ENCODE measurements around the gene GCK.

GCK gene

GRCh38 chr7:44108768-44109750, 80.2 kb downstream of the GCK start:
- Histone ChIP-seq H4K20me1 (ENCODE audit: insufficient read depth, low read length) (peaks cover 95% of the 10 kb centered on the region), H3K79me2 (ENCODE audit: insufficient read depth, low read length) (peaks cover 86% of the 10 kb centered on the region), H2AFZ (ENCODE audit: low read depth, low read length) (no peak overlapping the region), H3K27me3 (ENCODE audit: insufficient read depth, low read length, poor library complexity) (no peaks in the 10 kb centered on the region), H3K9ac (ENCODE audit: low read depth, low read length) (no peak overlapping the region), H3K4me3 (ENCODE audit: low read depth in 1 of 2, low read length in 2 of 2) (peak overlapping the region in 1 of 2 experiments; percentile 68; a peak in 1 of 4 replicates), H3K4me1 (ENCODE audit: insufficient read depth, low read length) (peaks cover 60% of the 10 kb centered on the region), H3K36me3 (ENCODE audit: insufficient read depth, low read length) (peaks cover 96% of the 10 kb centered on the region), H3K27ac (ENCODE audit: low read length) (peak overlapping the region; percentile 15; the same call in 1 of the 2 replicates), H3K4me2 (ENCODE audit: insufficient read depth, low read length) (peak overlapping the region; percentile 98; the same call in 1 of the 2 replicates), H3K9me3 (ENCODE audit: insufficient read depth, low read length, severe bottlenecking) (no peaks in the 10 kb centered on the region)
- TF ChIP-seq CTCF (IDR thresholded peaks at IDR 0.05; ENCODE audit: borderline replicate concordance, extremely low read depth, low read length, poor library complexity, severe bottlenecking) (peak; percentile 35), EZH2 (IDR thresholded peaks at IDR 0.05; ENCODE audit: borderline replicate concordance, low read depth, low read length, severe bottlenecking) (no peak)
- DNase-seq (no peak), ATAC-seq (ENCODE audit: insufficient read depth, low read depth) (no peak)

- Histone ChIP-seq H3K9me3 (ENCODE audit: insufficient read depth, low read length, severe bottlenecking) (no peaks in the 10 kb centered on the region), H3K4me1 (ENCODE audit: insufficient read depth, low read length) (peaks cover 68% of the 10 kb centered on the region), H4K20me1 (ENCODE audit: insufficient read depth, low read length) (peaks cover 87% of the 10 kb centered on the region), H3K79me2 (ENCODE audit: insufficient read depth, low read length) (peaks cover 94% of the 10 kb centered on the region), H3K4me3 (ENCODE audit: low read depth in 1 of 2, low read length in 2 of 2) (peak overlapping the region in 1 of 2 experiments; percentile 68; a peak in 2 of 4 replicates), H3K36me3 (ENCODE audit: insufficient read depth, low read length) (peaks cover 89% of the 10 kb centered on the region), H3K4me2 (ENCODE audit: insufficient read depth, low read length) (peak overlapping the region; percentile 98), H3K9ac (ENCODE audit: low read depth, low read length) (0 out of 2 replicates have a peak overlapping the region, but pooled peaks have one; percentile 8), H2AFZ (ENCODE audit: low read depth, low read length) (no peak overlapping the region), H3K27ac (ENCODE audit: low read length) (peak overlapping the region; percentile 39; the same call in 1 of the 2 replicates), H3K27me3 (ENCODE audit: insufficient read depth, low read length, poor library complexity) (no peaks in the 10 kb centered on the region)
- no peak for ATAC-seq (ENCODE audit: insufficient read depth, low read depth)
- no peak for DNase-seq
- TF ChIP-seq CTCF (IDR thresholded peaks at IDR 0.05; ENCODE audit: borderline replicate concordance, extremely low read depth, low read length, poor library complexity, severe bottlenecking) (no peak), EZH2 (IDR thresholded peaks at IDR 0.05; ENCODE audit: borderline replicate concordance, low read depth, low read length, severe bottlenecking) (no peak)
These were observed 81.1 kb downstream of the GCK start for GRCh38 chr7:44107961-44108767.

- Histone ChIP-seq H2AFZ (ENCODE audit: low read depth, low read length) (no peak overlapping the region), H3K4me3 (ENCODE audit: low read depth in 1 of 2, low read length in 2 of 2) (peak overlapping the region in 1 of 2 experiments; percentile 68; a peak in 3 of 4 replicates), H3K4me1 (ENCODE audit: insufficient read depth, low read length) (peaks cover 76% of the 10 kb centered on the region), H4K20me1 (ENCODE audit: insufficient read depth, low read length) (peaks cover 79% of the 10 kb centered on the region), H3K36me3 (ENCODE audit: insufficient read depth, low read length) (peaks cover 80% of the 10 kb centered on the region), H3K27ac (ENCODE audit: low read length) (peak overlapping the region; percentile 86), H3K79me2 (ENCODE audit: insufficient read depth, low read length) (peaks cover 89% of the 10 kb centered on the region), H3K9ac (ENCODE audit: low read depth, low read length) (peak overlapping the region; percentile 94), H3K9me3 (ENCODE audit: insufficient read depth, low read length, severe bottlenecking) (no peaks in the 10 kb centered on the region), H3K4me2 (ENCODE audit: insufficient read depth, low read length) (peak overlapping the region; percentile 98), H3K27me3 (ENCODE audit: insufficient read depth, low read length, poor library complexity) (no peaks in the 10 kb centered on the region)
- ATAC-seq (ENCODE audit: insufficient read depth, low read depth) (no peak), DNase-seq (no peak)
- TF ChIP-seq CTCF (IDR thresholded peaks at IDR 0.05; ENCODE audit: borderline replicate concordance, extremely low read depth, low read length, poor library complexity, severe bottlenecking) (no peak), EZH2 (IDR thresholded peaks at IDR 0.05; ENCODE audit: borderline replicate concordance, low read depth, low read length, severe bottlenecking) (no peak)
These were observed 81.9 kb downstream of the GCK start for GRCh38 chr7:44107116-44107960.

All from DND-41 (cell line).